ENCODE data around the gene RAB43.

Gene RAB43

GRCh38 chr3:129081503-129081902, 40.1 kb downstream of the RAB43 start:
- no peak for TF ChIP-seq TAF1 (IDR thresholded peaks at IDR 0.05; ENCODE audit: borderline replicate concordance, insufficient read depth, low read length)
- TF ChIP-seq, protein P1, sequence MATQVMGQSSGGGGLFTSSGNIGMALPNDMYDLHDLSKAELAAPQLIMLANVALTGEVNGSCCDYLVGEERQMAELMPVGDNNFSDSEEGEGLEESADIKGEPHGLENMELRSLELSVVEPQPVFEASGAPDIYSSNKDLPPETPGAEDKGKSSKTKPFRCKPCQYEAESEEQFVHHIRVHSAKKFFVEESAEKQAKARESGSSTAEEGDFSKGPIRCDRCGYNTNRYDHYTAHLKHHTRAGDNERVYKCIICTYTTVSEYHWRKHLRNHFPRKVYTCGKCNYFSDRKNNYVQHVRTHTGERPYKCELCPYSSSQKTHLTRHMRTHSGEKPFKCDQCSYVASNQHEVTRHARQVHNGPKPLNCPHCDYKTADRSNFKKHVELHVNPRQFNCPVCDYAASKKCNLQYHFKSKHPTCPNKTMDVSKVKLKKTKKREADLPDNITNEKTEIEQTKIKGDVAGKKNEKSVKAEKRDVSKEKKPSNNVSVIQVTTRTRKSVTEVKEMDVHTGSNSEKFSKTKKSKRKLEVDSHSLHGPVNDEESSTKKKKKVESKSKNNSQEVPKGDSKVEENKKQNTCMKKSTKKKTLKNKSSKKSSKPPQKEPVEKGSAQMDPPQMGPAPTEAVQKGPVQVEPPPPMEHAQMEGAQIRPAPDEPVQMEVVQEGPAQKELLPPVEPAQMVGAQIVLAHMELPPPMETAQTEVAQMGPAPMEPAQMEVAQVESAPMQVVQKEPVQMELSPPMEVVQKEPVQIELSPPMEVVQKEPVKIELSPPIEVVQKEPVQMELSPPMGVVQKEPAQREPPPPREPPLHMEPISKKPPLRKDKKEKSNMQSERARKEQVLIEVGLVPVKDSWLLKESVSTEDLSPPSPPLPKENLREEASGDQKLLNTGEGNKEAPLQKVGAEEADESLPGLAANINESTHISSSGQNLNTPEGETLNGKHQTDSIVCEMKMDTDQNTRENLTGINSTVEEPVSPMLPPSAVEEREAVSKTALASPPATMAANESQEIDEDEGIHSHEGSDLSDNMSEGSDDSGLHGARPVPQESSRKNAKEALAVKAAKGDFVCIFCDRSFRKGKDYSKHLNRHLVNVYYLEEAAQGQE (IDR thresholded peaks at IDR 0.05; ENCODE audit: insufficient read depth in 1 of 2, low read depth in 2 of 2, low read length in 2 of 2) = no peak
- TF ChIP-seq SIN3A (IDR thresholded peaks at IDR 0.05; ENCODE audit: borderline replicate concordance, insufficient read depth, low read length) = no peak
- TF ChIP-seq POLR2AphosphoS5 (IDR thresholded peaks at IDR 0.05; ENCODE audit: low read depth, low read length) = no peak
- no peak for TF ChIP-seq FOXP2 (optimal IDR thresholded peaks at IDR 0.05; ENCODE audit: borderline replicate concordance, extremely low read depth, extremely low read length, insufficient read depth)

- TF ChIP-seq FOXP2 (optimal IDR thresholded peaks at IDR 0.05; ENCODE audit: borderline replicate concordance, extremely low read depth, extremely low read length, insufficient read depth) (no peak), SIN3A (IDR thresholded peaks at IDR 0.05; ENCODE audit: borderline replicate concordance, insufficient read depth, low read length) (no peak), TAF1 (IDR thresholded peaks at IDR 0.05; ENCODE audit: borderline replicate concordance, insufficient read depth, low read length) (no peak), POLR2AphosphoS5 (IDR thresholded peaks at IDR 0.05; ENCODE audit: low read depth, low read length) (no peak)
- TF ChIP-seq, protein P1 (IDR thresholded peaks at IDR 0.05; ENCODE audit: insufficient read depth in 1 of 2, low read depth in 2 of 2, low read length in 2 of 2) = no peak
Measured at GRCh38 chr3:129078510-129078909, 43.1 kb downstream of the RAB43 start.

GRCh38 chr3:129077222-129077621, 44.4 kb downstream of the RAB43 start:
- TF ChIP-seq TAF1 (IDR thresholded peaks at IDR 0.05; ENCODE audit: borderline replicate concordance, insufficient read depth, low read length) (no peak), SIN3A (IDR thresholded peaks at IDR 0.05; ENCODE audit: borderline replicate concordance, insufficient read depth, low read length) (no peak), POLR2AphosphoS5 (IDR thresholded peaks at IDR 0.05; ENCODE audit: low read depth, low read length) (no peak), FOXP2 (optimal IDR thresholded peaks at IDR 0.05; ENCODE audit: borderline replicate concordance, extremely low read depth, extremely low read length, insufficient read depth) (no peak)
- TF ChIP-seq, protein P1 (IDR thresholded peaks at IDR 0.05; ENCODE audit: insufficient read depth in 1 of 2, low read depth in 2 of 2, low read length in 2 of 2) = no peak

DNA sequence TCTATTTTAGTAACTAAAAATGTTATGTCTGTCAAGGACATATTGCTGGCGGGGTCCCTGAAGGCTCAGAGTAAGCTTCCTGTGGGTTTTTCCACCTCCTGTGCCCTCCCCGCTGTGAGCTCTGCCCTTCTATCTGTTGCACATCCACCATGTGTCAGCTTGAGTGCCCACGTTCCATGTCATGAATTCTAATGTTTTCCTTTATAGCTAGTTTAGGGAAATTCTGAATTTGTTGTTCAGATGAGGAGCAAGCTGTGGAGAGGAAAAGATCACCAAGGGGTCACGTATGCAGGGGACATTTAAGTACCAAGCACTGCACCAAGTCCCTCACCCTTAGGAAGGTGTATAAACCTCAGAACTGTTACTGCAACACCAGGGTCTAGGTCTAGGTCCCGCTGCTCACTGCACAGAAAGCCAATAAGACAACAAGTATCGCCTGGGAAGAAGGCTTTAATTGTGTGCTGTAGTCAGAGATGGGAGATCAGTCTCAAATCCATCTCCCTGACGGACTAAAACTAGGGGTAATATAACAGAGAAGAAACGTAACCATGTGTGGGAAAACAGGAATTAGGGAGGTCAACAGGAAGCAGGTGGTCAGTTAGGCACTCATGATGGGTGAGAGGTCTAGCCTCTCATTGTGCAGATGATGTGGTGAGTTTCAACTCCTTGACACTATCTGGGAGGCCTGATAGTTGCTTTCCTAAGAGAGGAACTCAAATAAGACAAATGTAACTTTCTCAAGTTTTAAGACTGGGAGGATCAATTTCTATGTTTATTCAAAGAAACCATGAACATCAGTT, 51.3 kb downstream of the RAB43 start:
- TF ChIP-seq POLR2AphosphoS5 (IDR thresholded peaks at IDR 0.05; ENCODE audit: low read depth, low read length) (no peak), SIN3A (IDR thresholded peaks at IDR 0.05; ENCODE audit: borderline replicate concordance, insufficient read depth, low read length) (no peak), FOXP2 (optimal IDR thresholded peaks at IDR 0.05; ENCODE audit: borderline replicate concordance, extremely low read depth, extremely low read length, insufficient read depth) (no peak)
- TF ChIP-seq, protein P1 (IDR thresholded peaks at IDR 0.05; ENCODE audit: insufficient read depth in 1 of 2, low read depth in 2 of 2, low read length in 2 of 2) = no peak

Data from PFSK-1 (cell line).